Spleen (tissue), 7 donors: ENCODE results near the gene LNX1.

ENCODE experiments used
- CTCF ChIP-seq, 11 experiments: fragments of 200-600 bp in 7 of 11; fragments of 450-650 bp in 4 of 11; sonication (generic) in 4 of 11; IDR thresholded peaks in 8 of 11; conservative IDR thresholded peaks in 3 of 11; 1 replicate in 7 of 11; 2 replicates in 4 of 11; pipeline versions ENCODE4 v1.4.0 to v1.8.0; 2016 to 2021; ENCODE audit warnings: antibody characterized with exemption in 11 of 11, inconsistent platforms in 4 of 11, mild to moderate bottlenecking in 1 of 11
- POLR2A ChIP-seq, 3 donors: fragments of 450-650 bp; IDR thresholded peaks; one replicate each; pipeline ENCODE4 v1.5.1; 2017; ENCODE audit warnings: antibody characterized with exemption in 3 of 3, mild to moderate bottlenecking in 1 of 3
- POLR2AphosphoS5 ChIP-seq, 3 donors: sonication (generic); formaldehyde crosslinking; IDR thresholded peaks; one replicate each; pipeline ENCODE4 v1.5.1; 2017; ENCODE audit warnings: antibody characterized with exemption in 3 of 3
- donor health status: DM: no; HTN: no; CAD: no; lungs with moderate emphysema.
- donor health status: DM: no; HTN: no; CAD: no.
- donor health status: DM: no; HTN: no; CAD: no.

- no peak for TF ChIP-seq CTCF (IDR thresholded peaks at IDR 0.05 in 8 of 11, conservative IDR thresholded peaks at IDR 0.05 in 3 of 11)
- no peak for TF ChIP-seq POLR2AphosphoS5 (IDR thresholded peaks at IDR 0.05)
- no peak for TF ChIP-seq POLR2A (IDR thresholded peaks at IDR 0.05)
These were observed 10.0 kb upstream of the LNX1 start for GRCh38 chr4:53601251-53601764.
